Esophagus muscularis mucosa (tissue), 3 donors: ENCODE data around the gene GEMIN5.

ENCODE experiments used
- EP300 ChIP-seq: sonication (generic); formaldehyde crosslinking; IDR thresholded peaks from one replicate; pipeline ENCODE4 v1.6.1; 2017; ENCODE audit warnings: antibody characterized with exemption
- TF ChIP-seq, protein P1 (sequence below), 3 experiments: fragments of 200-600 bp in 2 of 3; fragments of 450-650 bp in 1 of 3; sonication (generic) in 2 of 3; IDR thresholded peaks; one replicate each; pipeline ENCODE4 v1.5.1; 2017 to 2019; ENCODE audit warnings: antibody characterized with exemption in 3 of 3, mild to moderate bottlenecking in 2 of 3, moderate library complexity in 1 of 3

DNA sequence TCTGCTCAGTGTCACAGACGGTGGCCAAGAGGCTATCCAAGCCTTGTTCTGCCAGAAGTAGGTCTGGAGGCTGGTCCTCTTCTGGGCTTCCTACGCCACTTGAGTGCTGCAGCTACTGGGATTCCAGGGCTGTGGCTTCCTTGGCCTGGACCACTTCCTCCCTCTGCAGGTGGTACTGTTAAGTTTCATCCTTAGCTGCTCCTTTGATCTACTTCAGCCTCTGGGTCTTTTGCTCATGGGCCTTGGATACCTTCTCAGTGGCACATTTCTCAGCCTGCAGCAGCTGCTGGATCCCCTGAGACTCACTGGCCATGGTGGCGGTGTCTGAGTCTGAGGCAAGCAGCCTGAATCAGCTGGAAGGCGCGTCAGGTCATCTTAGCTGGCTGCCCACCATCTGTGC is 69.3 kb downstream of the GEMIN5 start:
- TF ChIP-seq, protein P1, sequence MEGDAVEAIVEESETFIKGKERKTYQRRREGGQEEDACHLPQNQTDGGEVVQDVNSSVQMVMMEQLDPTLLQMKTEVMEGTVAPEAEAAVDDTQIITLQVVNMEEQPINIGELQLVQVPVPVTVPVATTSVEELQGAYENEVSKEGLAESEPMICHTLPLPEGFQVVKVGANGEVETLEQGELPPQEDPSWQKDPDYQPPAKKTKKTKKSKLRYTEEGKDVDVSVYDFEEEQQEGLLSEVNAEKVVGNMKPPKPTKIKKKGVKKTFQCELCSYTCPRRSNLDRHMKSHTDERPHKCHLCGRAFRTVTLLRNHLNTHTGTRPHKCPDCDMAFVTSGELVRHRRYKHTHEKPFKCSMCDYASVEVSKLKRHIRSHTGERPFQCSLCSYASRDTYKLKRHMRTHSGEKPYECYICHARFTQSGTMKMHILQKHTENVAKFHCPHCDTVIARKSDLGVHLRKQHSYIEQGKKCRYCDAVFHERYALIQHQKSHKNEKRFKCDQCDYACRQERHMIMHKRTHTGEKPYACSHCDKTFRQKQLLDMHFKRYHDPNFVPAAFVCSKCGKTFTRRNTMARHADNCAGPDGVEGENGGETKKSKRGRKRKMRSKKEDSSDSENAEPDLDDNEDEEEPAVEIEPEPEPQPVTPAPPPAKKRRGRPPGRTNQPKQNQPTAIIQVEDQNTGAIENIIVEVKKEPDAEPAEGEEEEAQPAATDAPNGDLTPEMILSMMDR (IDR thresholded peaks at IDR 0.05): no peak
- TF ChIP-seq EP300: no peak
